Measurements from ENCODE around the gene MARK2.
"Not testable (repeated sequence)": the region's sequence is repeated elsewhere in the genome, so short reads cannot be mapped to it uniquely, and the experiment has no call there.

MARK2 gene

DNA sequence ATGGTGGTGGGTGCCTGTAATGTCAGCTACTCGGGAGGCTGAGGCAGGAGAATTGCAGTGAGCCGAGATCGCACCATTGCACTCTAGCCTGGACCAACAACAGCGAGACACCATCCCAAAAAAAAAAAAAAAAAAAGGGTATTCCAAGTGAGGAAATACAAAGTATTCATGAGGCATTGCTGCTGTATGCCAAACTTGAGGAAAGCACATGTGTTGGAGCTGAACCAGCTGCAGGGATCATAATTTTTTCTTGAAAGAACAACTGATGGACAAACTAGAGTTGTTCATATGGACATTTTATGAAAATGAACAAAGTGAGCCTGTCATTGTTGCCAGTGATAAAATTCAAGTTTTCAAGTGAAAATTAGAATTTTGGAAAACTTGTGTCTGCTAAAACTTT is 15.8 kb downstream of the MARK2 start:
- no peak for DNase-seq (ENCODE audit: low spot score)

GRCh38 chr11:63855975-63856374 is 17.1 kb downstream of the MARK2 start:
- no peak for DNase-seq (ENCODE audit: low spot score)

DNA sequence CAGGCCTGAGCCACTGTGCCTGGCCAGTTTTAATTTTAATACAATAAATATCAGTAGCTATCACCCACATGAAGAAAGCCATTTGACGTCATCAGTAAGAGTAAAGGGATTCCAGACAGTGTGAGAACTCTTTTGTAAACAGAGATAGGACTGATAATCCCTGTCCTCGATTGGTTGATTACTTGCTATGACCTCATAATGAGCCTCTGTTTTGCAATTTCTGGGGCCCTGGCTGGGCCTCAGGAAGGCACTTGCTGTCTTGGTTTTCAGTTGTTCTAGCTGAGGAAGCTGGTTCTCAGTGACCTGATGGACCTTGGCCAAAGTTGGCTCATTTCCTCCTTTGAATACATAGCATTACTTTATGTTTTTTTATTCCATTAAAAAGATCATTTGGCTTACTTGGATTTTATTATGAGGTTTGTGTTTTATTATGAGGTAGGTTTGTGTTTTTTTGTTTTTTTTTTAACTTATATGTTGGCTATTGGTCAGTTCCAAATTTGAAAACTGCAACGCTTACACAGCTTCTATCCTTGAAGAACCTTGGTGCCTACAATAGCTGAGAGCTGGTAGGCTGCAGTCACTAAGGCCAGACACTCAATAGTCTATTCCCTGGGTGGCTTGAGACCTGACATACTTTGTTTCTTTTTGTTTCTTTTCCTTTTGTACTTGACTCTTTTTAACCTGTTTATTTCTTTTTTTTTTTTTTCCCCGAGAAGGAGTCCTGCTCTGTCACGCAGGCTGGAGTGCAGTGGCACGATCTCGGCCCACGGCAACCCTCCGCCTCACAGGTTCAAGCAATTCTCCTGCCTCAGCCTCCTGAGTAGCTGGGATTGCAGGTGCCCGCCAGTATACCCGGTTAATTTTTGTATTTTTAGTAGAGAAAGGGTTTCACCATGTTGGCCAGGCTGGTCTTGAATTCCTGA is 20.0 kb downstream of the MARK2 start:
- DNase-seq (ENCODE audit: low spot score) = no peak

DNA sequence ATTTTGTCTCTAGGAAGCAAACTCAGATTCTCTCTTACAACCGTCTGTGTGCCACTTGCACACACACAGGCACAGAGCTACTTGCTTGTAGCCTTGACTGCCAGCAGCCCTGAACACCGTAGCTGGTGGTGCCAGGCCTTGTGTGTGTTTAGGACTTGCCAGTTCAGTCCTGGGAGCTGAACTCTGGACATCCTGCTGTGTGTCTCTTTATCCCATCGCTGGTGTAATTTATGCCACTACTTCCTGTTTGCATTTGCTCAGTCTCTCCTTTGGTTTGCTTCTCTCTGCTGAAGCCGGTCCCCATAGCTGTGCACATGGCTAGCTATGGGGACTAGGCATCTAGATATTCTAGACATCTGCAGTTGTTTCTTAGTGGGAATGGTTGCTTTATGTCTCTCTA is 24.0 kb downstream of the MARK2 start:
- no peak for DNase-seq (ENCODE audit: low spot score)

DNA sequence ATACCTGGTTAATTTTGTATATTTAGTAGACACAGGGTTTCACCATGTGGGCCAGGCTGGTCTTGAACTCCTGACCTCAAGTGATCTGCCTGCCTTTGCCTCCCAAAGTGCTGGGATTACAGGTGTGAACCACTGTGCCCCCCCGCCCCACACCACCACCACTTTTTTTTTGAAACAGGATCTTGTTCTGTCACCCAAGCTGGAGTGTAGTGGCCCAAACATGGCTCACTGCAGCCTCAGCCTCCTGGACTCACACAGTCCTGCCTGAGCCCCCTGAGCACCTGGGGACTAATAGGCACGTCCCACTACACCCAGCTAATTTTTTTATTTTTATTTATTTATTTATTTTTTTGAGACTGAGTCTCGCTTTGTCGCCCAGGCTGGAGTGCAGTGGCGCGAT is 24.7 kb downstream of the MARK2 start:
- DNase-seq (ENCODE audit: low spot score) = not testable (repeated sequence)

DNA sequence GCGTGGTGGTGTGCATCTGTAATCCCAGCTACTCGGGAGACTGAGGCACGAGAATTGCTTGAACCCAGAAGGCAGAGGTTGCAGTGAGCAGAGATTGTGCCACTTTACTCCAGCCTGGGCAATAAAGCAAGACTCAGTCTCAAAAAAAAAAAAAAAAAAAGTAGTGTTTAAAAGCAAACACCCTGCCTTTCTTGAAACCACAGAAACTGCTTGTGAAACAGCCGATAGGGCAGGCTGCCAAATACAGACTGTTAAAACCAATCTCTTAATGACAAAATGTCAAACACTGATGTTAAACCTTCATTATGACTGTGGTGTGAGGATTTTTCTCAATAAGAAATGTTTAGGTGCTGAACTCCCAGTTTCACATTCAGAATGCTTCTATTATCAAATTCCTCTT is 27.3 kb downstream of the MARK2 start:
- DNase-seq (ENCODE audit: low spot score) = no peak

GRCh38 chr11:63867511-63867910 is 28.6 kb downstream of the MARK2 start:
- DNase-seq (ENCODE audit: low spot score) = no peak

DNA sequence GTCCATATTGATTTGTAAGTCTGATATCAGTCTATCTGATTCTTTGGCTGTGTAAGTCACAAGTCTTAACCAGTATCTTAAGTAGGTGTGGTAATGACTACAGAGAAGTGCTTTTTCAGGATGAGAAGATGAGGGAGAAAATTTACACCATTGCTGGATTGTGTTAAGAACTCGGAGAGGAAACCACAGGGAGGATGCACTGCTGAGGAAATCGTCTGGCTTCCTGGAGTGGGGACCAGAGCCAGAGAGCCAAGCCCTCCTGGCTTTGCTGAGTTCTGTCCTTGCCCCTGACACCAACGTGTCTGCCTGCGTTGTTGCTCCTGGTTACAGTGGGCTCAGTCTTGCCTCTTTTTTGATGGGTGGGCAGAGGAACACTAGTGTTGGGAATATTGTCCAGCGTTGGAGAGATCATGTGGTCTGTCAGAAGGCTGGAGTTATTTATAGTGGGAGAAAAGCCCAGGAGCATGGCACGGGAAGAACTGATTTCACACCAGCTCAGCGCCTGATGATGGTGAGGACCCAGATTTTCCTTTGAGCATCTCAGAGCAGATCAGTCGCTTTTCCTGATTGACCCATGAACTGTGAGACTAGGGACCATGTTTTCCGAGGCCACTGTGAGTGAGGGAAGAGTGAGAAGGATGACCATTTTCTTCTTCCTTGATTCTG is 29.6 kb downstream of the MARK2 start:
- DNase-seq (ENCODE audit: low spot score) = no peak

DNA sequence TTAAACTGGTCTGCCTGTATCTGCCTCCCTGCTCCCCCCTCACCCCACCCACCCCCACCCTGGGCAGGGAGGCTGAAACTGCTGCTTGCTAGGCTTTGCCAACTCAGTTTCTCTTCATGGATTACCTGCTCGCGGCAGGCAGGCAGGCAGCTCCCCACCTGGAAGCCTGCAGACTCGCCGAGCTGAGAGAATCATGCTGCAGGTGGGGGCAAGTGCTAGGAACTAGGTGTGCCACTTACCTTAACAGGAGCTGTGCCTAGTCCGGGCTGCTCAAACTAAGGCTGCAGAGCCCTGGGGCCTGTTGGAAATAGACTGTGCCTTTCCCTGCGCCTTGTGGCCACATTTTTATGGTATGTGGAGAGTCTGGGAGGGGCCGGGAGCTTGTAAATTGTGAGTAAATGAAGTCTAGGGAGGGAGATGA is 30.3 kb downstream of the MARK2 start:
- no peak for DNase-seq (ENCODE audit: low spot score)

DNA sequence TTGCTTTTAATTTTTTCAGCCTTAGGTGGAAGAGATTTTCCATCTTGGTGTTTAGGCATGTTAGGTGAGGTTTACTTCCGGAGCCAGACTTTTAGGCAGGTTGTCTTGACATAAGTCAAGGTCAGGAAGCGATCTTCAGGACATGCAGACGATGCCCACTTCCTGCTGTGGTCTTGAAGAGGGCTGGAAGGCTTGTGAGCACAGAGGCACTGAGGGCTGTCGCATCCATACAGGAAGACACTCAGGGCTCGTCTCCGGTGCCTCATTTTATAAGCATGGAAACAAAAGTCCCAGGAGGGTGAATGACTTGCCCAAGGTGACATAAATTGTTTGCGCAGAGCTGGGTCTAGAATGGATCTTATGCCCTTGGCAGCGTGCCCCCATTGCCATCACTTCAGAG is 30.8 kb downstream of the MARK2 start:
- no peak for DNase-seq (ENCODE audit: low spot score)

GRCh38 chr11:63870351-63871140 is 31.6 kb downstream of the MARK2 start:
- DNase-seq (ENCODE audit: low spot score) = no peak

- no peak for DNase-seq (ENCODE audit: low spot score)
These were observed 33.3 kb downstream of the MARK2 start for GRCh38 chr11:63871962-63872799.

DNA sequence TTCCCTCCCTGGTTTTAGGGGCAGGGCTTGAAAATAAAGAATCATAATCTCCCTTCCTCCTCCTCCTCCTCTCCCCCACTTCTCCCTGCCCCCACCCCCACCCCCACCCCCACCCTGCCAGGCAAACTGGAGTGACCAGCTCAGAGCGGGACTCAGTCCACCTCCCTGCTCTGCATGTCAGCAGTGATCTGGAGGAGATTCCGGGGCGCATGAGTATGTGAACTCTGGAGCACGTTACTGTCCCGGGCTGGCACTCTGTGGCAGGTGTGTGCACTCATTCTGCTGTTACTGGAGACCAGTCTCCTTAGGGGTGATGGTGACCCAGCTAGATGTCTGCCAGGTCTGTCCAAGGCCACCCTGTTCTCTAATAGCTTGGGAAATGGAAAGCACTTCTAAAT is 33.9 kb downstream of the MARK2 start:
- DNase-seq (ENCODE audit: low spot score) = no peak

- no peak for DNase-seq (ENCODE audit: low spot score)
These were observed 34.4 kb downstream of the MARK2 start for GRCh38 chr11:63873311-63873710.

DNA sequence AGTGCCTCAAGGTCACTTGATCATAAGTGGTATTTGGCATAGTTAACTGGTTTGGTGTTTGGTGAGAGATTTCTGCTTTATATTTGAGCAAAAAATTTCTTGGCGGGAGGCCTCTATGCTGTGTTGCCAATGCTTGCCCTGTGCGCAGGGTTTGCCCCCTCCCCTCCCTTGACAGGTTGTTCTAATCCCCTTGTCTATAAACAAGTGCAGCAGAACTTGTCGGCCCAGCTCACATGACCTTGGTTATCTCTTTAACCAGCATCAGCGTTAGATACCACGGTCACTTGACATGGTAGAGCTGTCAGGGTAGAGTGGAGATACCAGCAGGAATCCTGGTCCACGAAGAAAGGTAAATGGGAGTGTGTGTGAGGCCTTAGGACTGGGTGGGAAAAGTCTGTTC is 35.6 kb downstream of the MARK2 start:
- no peak for DNase-seq (ENCODE audit: low spot score)

DNA sequence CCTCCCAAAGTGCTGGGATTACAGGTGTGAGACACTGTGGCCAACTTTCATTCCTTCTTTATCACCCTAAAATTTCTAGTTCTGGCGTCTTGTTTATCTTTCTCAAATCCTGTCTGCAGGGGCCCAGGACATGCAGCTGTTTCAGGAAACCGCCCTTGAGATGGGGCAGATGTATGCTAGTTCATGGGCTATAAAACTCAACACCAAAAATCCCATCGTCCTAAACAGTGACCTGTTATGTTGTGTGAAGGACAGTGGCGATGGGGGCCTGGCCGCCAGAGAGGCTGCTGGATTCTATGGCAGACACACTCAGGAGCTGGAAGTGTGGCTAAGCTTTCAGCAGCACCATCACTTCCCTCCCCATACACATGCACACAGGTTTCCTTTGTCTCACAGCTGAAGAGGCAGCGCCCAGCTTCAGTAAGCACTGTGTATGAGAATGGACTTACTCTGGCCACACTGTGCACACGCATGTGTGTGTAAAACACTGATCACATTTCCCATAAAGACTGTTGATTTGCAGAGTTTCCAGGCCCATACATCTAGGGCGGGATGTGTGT is 36.7 kb downstream of the MARK2 start:
- DNase-seq (ENCODE audit: low spot score) = no peak

DNA sequence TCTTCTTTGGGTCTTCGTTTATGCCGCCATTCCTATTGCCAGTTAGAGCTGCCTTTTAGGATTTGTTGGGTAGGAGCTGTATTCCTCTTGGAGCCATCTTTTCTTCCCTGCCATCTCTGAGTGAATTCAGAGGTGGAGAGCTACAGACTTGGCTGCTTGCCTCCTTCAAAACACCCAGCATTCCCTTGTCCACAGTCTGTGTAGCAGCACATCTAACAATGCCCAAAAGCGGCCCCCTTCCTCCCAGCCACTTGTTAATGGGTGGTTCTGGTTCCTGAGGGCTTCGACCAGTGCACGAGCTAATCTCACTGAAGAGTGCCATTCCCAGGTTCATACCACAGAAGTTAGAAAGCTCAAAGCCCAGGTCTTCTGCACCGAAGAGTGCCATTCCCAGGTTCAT is 37.7 kb downstream of the MARK2 start:
- no peak for DNase-seq (ENCODE audit: low spot score)

DNA sequence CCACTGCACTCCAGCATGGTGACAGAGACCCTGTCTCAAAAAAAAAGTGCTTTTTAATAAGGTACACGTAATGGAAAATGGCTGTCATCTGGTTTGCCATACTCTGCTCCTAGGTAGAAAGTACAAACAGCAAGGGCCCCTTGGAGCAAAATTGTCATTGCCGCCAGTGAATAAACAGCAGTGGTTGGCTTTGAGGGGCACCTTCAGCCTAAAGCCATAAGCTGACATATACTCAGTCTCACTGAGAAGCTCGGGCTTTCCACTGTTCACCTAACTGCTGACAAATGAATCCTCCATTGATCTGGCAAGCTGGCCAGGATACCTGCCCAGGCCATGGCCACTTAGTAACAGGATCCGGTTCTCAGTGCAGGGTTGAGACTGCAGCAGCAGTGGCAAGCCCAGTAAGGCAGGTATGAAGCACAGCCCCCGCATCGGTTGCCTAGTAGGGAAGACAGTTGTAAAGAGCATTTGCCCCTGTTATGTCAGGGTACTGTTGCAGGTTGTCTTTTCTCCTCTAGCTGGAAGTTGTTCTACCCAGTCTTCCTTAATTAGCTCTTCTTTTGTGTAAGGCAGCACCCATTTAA is 38.8 kb downstream of the MARK2 start:
- DNase-seq (ENCODE audit: low spot score) = no peak

- DNase-seq (ENCODE audit: low spot score) = no peak
These were observed 40.9 kb downstream of the MARK2 start for GRCh38 chr11:63879598-63880402.

DNA sequence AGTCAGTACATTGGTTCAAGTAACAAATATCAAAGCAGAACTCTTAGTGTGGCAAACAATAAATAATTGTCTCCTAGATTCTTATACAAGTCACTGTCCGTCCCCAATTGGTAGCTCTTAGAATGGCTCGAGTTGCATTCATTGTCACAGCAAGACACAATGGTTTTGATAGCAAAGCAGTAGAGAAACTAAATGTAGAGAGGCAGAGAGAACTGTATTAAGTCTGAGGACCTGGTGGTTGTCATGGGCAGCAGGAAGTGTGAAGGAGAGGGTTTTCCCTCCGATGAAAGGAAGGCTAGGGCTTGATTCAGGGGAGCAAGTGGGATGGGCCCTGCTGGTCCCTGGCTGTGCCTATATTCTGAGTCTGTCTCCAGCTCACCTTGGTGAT is 41.5 kb downstream of the MARK2 start:
- DNase-seq (ENCODE audit: low spot score) = no peak
